ENCODE results near the gene MACROD2. TPM values are rescaled to one million over a fixed set of nuclear protein-coding genes. Genes with fewer than 3 reads are reported as not detected.

The MACROD2 gene
- polyA plus RNA-seq, 1 donor (not counting 4 experiments of a cell fraction or from before 2014, with no cell fraction given), result 0.71 TPM

DNA sequence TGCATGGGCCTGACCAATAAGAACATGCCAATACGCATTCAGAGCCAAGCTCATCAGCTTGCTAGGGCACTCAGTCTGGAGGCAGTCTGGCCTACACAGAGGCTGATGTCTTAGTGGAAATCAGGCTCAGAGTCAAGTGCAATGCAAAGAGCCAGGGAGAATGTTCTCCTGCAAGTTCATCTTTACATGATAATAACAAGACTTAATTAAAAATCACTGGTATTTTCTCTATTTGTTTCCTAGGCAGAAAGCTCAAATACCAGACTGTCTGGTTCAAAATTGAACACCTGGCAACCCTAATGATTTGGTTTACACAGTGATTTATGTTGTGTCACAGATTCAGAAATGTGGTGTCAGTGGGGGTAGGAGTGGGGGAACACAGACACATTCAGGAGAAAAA is 1031.4 kb downstream of the MACROD2 start:
- no peak overlapping the region for H2AFZ ChIP-seq (ENCODE audit: control insufficient read depth, low read length)
- FAIRE-seq (no peak), DNase-seq (ENCODE audit: low read depth, low spot score) (no peak)
- no peaks in the 10 kb centered on the region for H3K9me1 ChIP-seq (ENCODE audit: control insufficient read depth, extremely low read depth, insufficient read depth, low read length)
- dilution Hi-C loops (cut with MboI; ENCODE audit: extremely low pct_ligation_motif_present, low sequenced_read_pairs), result no loop called here
- no peaks in the 10 kb centered on the region for H4K20me1 ChIP-seq (ENCODE audit: control insufficient read depth, extremely low read depth, insufficient read depth, low read length)
- no peaks in the 10 kb centered on the region for H3K36me3 ChIP-seq (ENCODE audit: control insufficient read depth in 2 of 2, extremely low read depth in 1 of 2, insufficient read depth in 2 of 2, low read length in 2 of 2)
- TF ChIP-seq EZH2 (IDR thresholded peaks at IDR 0.05; ENCODE audit: low read length), result no peak
- TF ChIP-seq, protein P1, sequence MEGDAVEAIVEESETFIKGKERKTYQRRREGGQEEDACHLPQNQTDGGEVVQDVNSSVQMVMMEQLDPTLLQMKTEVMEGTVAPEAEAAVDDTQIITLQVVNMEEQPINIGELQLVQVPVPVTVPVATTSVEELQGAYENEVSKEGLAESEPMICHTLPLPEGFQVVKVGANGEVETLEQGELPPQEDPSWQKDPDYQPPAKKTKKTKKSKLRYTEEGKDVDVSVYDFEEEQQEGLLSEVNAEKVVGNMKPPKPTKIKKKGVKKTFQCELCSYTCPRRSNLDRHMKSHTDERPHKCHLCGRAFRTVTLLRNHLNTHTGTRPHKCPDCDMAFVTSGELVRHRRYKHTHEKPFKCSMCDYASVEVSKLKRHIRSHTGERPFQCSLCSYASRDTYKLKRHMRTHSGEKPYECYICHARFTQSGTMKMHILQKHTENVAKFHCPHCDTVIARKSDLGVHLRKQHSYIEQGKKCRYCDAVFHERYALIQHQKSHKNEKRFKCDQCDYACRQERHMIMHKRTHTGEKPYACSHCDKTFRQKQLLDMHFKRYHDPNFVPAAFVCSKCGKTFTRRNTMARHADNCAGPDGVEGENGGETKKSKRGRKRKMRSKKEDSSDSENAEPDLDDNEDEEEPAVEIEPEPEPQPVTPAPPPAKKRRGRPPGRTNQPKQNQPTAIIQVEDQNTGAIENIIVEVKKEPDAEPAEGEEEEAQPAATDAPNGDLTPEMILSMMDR (optimal IDR thresholded peaks at IDR 0.05 in 1 of 3, IDR thresholded peaks at IDR 0.05 in 1 of 3, conservative IDR thresholded peaks at IDR 0.05 in 1 of 3; ENCODE audit: extremely low read depth in 1 of 3, insufficient read depth in 2 of 3, low read length in 3 of 3), result no peak
- no peak overlapping the region for H3K4me2 ChIP-seq (ENCODE audit: control insufficient read depth, extremely low read depth, insufficient read depth, low read depth, low read length)
- H3K4me1 ChIP-seq (ENCODE audit: control insufficient read depth, extremely low read depth, insufficient read depth, low read length), result no peaks in the 10 kb centered on the region
- no peak overlapping the region for H3K4me3 ChIP-seq (ENCODE audit: control insufficient read depth in 2 of 3, extremely low read depth in 1 of 3, insufficient read depth in 2 of 3, low read depth in 1 of 3, low read length in 3 of 3)
- H3K9me3 ChIP-seq (ENCODE audit: control insufficient read depth, low read depth, low read length), result no peaks in the 10 kb centered on the region
- no peaks in the 10 kb centered on the region for H3K79me2 ChIP-seq (ENCODE audit: control insufficient read depth, insufficient read depth, low read length)
- H3K27ac ChIP-seq (ENCODE audit: control insufficient read depth, insufficient read depth, low read length), result no peak overlapping the region
- H3K9ac ChIP-seq (ENCODE audit: control insufficient read depth, extremely low read depth, insufficient read depth, low read length), result no peak overlapping the region
- H3K27me3 ChIP-seq (ENCODE audit: control insufficient read depth, extremely low read depth, insufficient read depth, low read length), result no peaks in the 10 kb centered on the region

DNA sequence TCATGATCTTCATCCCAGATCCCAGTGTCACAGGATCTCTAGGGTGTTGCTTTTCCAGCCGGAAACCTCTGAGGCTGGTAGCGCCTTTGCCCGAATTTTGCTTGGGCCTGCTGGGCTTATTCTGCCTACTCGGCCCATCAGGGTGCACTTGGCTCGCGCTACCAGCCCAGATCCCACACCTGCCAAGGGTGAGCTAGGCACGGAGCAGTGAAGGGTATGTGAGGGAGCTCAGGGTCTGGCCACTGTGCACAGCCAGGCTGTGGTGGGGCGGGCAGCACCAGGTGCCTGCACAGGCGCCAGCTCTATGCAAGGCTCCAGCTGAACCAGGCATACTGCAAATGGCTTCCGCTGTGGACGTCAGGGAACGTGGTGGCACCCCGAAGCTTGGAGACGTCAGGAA is 1035.5 kb downstream of the MACROD2 start:
- Histone ChIP-seq H2AFZ (ENCODE audit: control insufficient read depth, low read length) (no peak overlapping the region), H3K4me1 (ENCODE audit: control insufficient read depth, extremely low read depth, insufficient read depth, low read length) (no peaks in the 10 kb centered on the region), H3K4me2 (ENCODE audit: control insufficient read depth, extremely low read depth, insufficient read depth, low read depth, low read length) (no peak overlapping the region), H3K36me3 (ENCODE audit: control insufficient read depth in 2 of 2, extremely low read depth in 1 of 2, insufficient read depth in 2 of 2, low read length in 2 of 2) (no peaks in the 10 kb centered on the region), H3K27me3 (ENCODE audit: control insufficient read depth, extremely low read depth, insufficient read depth, low read length) (no peaks in the 10 kb centered on the region), H3K4me3 (ENCODE audit: control insufficient read depth in 2 of 3, extremely low read depth in 1 of 3, insufficient read depth in 2 of 3, low read depth in 1 of 3, low read length in 3 of 3) (no peak overlapping the region), H3K27ac (ENCODE audit: control insufficient read depth, insufficient read depth, low read length) (no peak overlapping the region), H3K79me2 (ENCODE audit: control insufficient read depth, insufficient read depth, low read length) (no peaks in the 10 kb centered on the region), H3K9me1 (ENCODE audit: control insufficient read depth, extremely low read depth, insufficient read depth, low read length) (no peaks in the 10 kb centered on the region), H3K9ac (ENCODE audit: control insufficient read depth, extremely low read depth, insufficient read depth, low read length) (no peak overlapping the region), H3K9me3 (ENCODE audit: control insufficient read depth, low read depth, low read length) (no peaks in the 10 kb centered on the region), H4K20me1 (ENCODE audit: control insufficient read depth, extremely low read depth, insufficient read depth, low read length) (no peaks in the 10 kb centered on the region)
- no peak for FAIRE-seq
- dilution Hi-C loops (cut with MboI; ENCODE audit: extremely low pct_ligation_motif_present, low sequenced_read_pairs), result no loop called here
- no peak for TF ChIP-seq EZH2 (IDR thresholded peaks at IDR 0.05; ENCODE audit: low read length)
- TF ChIP-seq, protein P1 (optimal IDR thresholded peaks at IDR 0.05 in 1 of 3, IDR thresholded peaks at IDR 0.05 in 1 of 3, conservative IDR thresholded peaks at IDR 0.05 in 1 of 3; ENCODE audit: extremely low read depth in 1 of 3, insufficient read depth in 2 of 3, low read length in 3 of 3), result no peak
- no peak for DNase-seq (ENCODE audit: low read depth, low spot score)
